SK-N-MC (cell line): ENCODE measurements around the gene NDUFB10.

Experiments used
- EZH2 ChIP-seq: fragments of 200-600 bp; sonication (generic); IDR thresholded peaks from one replicate; pipeline ENCODE4 v1.6.1; 2017; ENCODE audit warnings: antibody characterized with exemption
- POLR2AphosphoS5 ChIP-seq: IDR thresholded peaks from 2 replicates; pipeline ENCODE4 v1.6.1; 2012; ENCODE audit warnings: mild to moderate bottlenecking, low read depth, low read length, borderline replicate concordance

GRCh38 chr16:1932050-1933028 is 27.0 kb upstream of the NDUFB10 start:
- no peak for TF ChIP-seq POLR2AphosphoS5
- TF ChIP-seq EZH2 = no peak
